AG08396 (cell line): Measurements from ENCODE around the gene LINC00237.

Experiments
- DNase-seq: peaks from one replicate; pipeline ENCODE4 v3.0.0; 2012; ENCODE audit warnings: low spot score, mixed read lengths

Gene LINC00237

DNA sequence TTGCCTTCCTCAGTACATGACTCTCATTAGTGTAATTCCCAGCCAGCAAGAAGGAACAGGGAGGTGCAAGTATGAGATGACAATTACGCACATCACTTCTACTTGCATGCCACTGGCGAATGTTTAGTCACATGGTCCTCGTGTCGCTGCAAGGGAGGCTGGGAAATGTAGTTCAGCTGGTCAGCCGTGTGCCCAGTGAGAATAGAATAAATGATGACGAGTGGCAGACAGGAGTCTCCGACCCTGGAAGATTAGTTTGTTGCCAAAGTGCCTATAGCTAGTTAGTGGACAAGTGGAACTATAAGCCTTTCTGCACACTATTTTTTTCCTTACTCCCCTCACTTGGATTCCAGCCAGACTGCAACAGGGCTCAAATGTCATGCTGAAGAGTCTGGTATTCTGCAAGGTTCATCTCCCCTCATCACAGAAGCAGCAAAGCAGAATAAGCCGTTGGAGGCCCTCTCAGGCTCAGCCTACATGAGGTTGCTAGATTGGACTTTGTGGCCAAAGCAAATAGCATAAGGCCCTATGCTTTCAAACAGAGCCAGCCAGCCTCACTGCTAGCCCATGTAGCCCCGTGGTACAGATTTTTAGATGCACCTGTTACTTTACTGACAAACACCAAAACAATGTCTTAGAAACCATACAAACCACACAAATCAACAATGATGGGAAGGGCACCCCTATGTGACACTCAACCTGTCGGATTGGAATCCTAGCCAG, 9.7 kb downstream of the LINC00237 start:
- peak; percentile 64 for DNase-seq

DNA sequence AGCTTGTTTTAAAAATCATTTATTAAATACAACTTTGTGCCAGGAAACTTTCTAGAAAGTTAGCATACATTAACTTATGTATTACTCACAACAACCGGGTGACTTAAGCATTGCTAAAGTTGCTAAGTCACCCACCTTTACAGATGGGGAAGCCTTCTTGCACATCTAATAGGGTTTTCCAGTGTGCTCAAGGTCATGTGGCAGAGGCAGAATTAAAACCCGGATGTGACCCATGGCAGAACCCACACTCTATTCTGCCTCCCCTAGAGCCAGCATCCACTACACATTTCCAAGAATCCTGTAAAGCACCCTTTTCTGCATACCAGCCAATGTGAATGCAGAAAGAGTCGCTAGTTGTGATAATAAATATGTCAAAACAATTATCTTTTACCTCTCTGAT, 13.4 kb downstream of the LINC00237 start:
- no peak for DNase-seq

DNA sequence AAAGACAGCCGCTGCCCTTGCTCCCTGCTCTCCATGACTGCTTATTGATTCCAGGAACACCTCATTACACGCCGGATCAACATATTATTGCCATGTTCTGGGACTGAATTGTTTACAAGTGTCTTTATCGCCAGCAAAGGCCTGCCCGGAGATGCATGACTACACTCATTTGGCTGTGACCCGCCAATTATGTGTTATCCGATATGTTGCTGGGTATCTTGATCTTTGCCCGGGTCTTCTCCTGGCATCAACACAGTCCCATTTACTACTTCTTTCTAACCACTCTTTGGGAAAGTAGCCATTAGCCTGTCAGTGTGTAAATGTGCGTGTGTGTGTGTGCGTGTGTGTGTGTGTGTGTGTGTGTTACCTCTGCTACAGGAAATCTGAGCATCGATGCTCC, 15.4 kb downstream of the LINC00237 start:
- DNase-seq = no peak

DNA sequence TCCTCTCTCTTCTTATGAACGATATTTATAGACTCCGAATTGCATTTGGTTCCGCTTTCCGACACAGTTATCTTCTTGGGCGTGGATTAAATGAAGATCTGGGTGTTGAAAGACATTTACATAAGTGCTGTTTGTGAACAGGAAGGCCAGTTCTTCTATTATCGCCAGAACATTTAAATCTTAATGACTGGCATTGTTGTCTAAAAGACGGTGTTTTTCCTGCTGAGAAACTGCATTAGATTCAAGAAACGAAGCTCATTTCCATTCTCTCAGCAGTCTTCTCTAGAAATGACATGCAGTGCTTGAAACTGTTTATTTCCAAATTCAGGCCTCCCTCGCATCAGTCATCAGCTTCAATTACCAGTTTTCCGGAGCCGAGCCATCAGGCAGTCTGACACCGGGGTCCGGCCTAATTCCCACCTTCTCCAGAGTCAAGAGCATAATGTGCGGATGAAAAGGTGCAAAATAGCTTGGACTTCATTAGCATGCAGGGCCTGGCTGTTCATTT, 16.0 kb downstream of the LINC00237 start:
- no peak for DNase-seq

DNA sequence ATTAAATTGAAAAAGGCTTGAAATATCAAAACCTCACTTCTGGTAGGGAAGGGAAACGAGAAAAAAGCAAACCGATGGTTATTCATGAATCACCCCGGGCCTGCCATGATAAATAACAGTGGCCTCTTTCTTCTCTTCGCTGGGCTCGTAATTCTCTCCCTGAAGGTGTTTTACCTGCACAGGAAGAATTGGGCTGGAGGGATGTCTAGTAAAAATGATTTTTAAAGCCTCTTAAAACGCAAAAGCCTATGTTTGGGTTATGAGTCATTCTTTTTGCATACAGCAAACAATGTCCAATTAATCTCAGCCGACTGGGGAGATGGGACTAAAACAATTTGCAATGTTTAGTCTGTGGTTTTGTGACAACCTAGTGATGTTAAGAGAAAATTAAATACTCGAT, 16.8 kb downstream of the LINC00237 start:
- no peak for DNase-seq

DNA sequence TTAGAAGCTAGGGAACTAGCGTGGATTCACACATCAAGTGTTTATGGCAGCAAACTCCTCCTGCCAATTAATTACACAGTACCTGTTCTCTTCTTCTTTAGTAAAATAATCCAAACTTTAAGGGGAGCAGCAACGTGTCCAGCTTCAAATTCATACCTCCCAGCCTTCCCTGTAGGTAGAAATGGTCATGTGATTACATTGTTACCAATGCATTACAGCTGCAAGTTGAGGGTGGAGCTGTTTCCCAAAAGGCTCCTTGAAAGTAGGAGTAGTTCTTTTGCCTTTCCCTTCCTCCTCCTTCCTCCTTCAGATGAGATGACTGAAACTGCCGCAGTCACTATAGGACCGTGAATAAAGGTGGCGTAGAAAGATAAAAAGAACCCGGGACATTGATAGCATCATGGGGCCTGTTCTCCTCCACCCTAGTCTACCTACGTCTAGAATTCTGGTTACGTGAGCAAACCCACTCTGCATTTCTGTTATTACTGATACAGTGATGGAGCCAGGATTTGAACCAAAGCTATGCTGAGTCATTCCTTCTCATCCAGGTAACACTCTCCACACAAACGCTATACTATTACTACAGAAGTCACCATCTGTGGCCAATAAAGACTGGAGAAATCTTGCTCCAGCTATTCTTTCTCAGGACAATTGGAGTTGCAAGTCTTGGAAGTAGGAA, 18.2 kb downstream of the LINC00237 start:
- no peak for DNase-seq

DNA sequence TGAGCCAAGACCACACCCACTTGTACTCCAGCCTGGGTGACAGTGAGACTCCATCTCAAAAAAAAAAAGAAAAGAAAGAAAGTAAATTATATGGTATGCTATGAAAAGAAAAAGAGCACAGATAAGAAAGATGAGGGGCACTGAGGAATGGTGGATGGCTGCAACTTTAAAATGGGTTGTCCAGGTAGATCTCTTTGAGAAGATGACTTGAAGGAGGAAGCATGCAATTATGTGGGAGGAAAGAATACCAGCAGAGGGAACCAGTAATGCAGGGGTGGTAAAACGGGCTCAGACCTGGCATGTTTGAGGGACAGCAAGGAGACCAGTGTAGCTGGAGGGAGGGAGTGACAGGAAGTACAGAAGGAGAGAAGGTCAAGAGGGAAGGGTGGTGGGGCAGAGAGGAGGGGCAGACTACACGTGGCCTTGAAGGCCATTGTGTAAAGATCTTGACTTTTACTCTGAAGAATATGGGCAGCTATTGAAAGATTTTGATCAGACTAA, 22.3 kb downstream of the LINC00237 start:
- no peak for DNase-seq

DNA sequence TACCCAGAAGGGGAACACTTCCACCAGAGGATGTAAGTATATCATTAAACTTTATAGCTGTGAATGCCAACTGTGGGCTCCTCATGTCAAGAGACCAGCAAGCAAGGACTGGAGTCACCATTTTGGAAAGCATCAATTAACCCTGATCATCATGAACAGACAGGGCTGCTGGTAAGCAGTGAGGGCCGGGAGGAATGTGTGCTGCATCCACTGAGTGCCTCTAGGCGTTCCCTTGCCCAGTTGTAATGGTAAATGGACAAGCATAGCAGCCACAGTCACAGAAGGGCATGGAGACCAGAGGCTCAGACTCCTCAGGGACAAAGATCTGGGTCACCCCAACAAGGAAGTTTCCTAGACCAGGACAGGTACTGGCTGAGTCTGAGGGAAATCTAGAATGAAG, 23.6 kb downstream of the LINC00237 start:
- no peak for DNase-seq

DNA sequence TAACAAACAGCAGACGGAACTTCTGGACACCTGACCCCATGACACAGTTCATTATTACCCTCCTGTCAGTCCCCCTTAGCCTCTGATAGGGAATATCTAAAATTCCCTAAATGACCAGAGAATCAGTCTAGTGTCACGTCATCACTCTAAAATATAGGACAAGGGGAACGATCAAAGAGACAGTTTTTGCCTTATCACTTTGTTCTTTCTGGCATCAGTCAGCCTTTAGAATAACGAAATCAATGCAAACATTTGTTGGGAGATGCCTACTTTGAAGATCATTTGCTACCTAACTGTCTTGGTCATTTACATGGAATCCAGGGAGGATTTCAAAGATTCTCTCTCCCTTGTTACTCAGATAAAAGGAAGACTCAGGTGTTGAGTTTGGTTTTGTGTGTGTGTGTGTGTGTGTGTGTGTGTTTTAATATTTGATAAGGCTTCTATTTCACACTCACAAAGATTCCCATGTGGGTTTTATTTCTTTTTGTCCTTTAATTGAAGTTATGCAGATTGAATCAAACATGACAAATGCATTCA, 28.3 kb downstream of the LINC00237 start:
- no peak for DNase-seq

- no peak for DNase-seq
These were observed 30.1 kb downstream of the LINC00237 start for GRCh38 chr20:21076073-21076472.

GRCh38 chr20:21075471-21075870, 30.7 kb downstream of the LINC00237 start:
- DNase-seq = no peak

GRCh38 chr20:21074605-21075336, 31.4 kb downstream of the LINC00237 start:
- no peak for DNase-seq

DNA sequence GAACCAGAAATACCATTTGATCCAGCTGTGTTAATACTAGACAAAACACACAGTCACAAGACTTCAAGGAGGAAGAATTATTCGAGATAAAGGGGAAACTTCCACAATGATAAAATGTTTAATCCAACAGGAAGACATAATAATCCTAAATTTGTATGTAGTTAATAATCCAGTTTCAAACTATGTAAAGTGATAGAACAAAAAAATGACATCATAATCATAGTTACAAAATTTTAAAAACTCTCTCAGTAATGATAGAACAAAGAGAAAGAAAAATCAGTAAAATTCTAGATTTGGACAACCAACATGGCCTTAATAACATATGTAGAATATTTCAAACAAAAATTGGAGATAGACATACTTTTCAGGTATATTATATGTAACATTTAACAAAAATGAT, 38.9 kb downstream of the LINC00237 start:
- no peak for DNase-seq

DNA sequence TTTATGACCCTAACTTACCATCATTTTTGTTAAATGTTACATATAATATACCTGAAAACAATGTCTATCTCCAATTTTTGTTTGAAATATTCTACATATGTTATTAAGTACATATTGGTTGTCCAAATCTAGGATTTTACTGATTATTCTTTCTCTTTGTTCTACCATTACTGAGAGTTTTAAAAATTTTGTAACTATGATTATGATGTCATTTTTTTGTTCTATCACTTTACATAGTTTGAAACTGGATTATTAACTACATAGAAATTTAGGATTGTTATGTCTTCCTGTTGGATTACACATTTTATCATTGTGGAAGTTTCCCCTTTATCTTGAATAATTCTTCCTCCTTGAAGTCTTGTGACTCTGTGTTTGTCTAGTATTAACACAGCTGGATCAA, 41.2 kb downstream of the LINC00237 start:
- DNase-seq = no peak

DNA sequence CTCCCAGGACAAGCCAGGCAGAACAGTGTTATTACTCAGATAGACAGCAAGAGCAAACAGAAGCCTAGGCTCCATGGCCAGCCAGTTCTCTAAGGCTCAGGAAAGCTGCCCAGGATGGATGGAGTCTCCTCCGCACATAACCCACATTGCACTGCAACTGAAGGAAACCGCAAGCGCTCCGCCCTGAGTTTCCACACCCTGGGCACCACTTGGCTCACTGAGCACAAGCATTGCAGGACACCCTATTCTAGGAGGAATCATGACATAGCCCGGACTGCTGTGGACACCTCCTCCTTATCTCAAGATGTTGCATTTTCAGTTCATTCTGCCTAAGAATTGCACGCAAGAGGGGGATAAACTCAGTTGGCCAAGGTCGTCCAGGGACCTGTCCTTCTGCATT, 42.9 kb downstream of the LINC00237 start:
- DNase-seq = no peak

DNA sequence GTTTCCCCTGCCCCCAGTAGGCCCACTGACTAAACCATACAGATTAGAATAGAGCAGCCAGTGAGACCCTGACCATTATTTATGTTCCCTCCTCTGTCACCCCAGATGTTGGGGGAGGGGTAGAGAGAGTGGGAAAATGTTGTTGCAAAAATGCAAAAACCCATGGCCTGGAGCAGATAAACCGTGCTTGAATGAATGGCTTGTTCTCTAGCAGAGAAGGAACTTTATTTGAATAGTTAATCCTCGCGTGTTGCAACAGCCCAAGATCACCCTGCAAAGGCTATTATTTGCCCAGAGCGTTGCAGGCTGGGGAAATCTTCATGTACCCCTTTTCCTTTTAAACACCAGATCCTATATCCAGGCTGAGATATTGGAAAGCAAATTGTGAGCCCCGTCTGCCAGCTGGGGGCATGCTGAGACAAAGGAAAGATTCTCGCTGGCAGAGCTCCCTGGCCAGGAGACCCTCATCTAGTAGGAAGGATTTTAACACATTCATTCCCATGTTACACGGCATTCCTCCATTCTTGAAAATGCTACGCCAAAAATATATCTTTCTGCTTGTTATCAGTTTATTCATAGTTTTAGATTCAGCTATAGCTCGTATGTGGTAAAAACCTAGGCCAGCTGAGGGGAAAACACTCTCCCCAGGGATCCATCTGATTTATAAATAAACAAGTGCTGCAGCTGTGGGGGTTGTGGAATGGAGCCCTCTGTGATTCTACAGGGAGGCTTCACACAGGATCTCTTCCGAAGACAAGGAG, 53.0 kb downstream of the LINC00237 start:
- no peak for DNase-seq

GRCh38 chr20:21052686-21053001, 53.5 kb downstream of the LINC00237 start:
- no peak for DNase-seq

GRCh38 chr20:21052241-21052640, 53.9 kb downstream of the LINC00237 start:
- DNase-seq = no peak

GRCh38 chr20:21050710-21051109, 55.4 kb downstream of the LINC00237 start:
- DNase-seq = no peak

GRCh38 chr20:21049305-21049828, 56.8 kb downstream of the LINC00237 start:
- DNase-seq = no peak

GRCh38 chr20:21048841-21049273, 57.3 kb downstream of the LINC00237 start:
- peak; percentile 31 for DNase-seq

DNA sequence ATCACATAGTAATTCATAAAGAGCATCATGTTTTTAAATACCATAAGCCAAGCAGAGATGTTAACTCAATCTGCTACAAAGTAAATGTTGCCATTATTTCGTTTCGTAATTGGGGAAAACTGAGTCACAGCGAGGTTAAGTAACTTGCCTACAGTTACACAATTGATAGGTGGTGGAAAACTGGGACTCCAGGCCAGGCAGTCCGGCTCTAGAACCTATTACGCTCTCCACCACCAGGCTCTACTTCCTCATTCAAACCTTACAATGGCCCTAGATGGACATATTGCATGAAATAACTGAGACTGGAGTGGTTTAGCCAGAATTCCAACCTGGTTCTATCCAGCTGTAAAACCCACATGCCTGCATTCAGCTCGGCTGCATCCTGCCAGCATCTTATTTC, 58.2 kb downstream of the LINC00237 start:
- no peak for DNase-seq
